Measurements from ENCODE around the gene FGF10. TPM values are rescaled to one million over a fixed set of nuclear protein-coding genes. Genes with fewer than 3 reads are reported as not detected.

FGF10 gene
- total RNA-seq, 3 donors from 2014 or later (not counting 1 experiment from before 2014, with no cell fraction given) = not detected

DNA sequence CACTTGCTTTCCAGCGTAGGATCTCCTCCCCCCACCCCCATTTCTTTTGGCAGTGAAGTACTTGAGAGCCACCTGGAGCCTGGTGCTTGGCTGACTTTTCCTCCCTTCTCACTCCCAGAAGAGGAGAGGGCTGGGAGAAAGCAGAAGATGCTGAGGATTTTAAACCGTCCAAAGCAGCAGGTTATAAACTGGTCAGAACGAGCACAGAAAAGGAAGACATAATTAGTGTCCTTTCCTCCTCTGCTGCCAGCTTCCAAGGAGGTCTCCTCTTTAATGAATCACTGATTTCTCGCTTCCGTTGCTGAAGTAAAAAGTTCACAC, 563 bp upstream of the FGF10 start:
- Mint-ChIP-seq H3K9me3 (peaks cover 6 to 7% of the 10 kb centered on the region in 2 donors), H3K27ac (no peak overlapping the region), H3K4me3 (no peak overlapping the region), H3K27me3 (ENCODE audit: low read depth in 2 of 2) (peaks cover 11 to 24% of the 10 kb centered on the region in 2 donors), H3K36me3 (peaks cover 19% of the 10 kb centered on the region), H3K4me1 (no peaks in the 10 kb centered on the region)
- intact Hi-C loops (cut with micrococcal nuclease) = no loop called here
- ATAC-seq (no peak), DNase-seq (no peak)
- H3K4me1 ChIP-seq (ENCODE audit: control insufficient read depth, insufficient read depth, low read length) = no peaks in the 10 kb centered on the region
- H3K9me3 ChIP-seq (ENCODE audit: control insufficient read depth, insufficient read depth, low read length) = no peaks in the 10 kb centered on the region
- H3K27me3 ChIP-seq (ENCODE audit: control insufficient read depth, insufficient read depth, low read length) = peaks cover 11% of the 10 kb centered on the region
- WGBS (ENCODE audit: insufficient coverage) = 5% methylated on average over 5 of the region's 5 CpGs
- H3K27ac ChIP-seq (ENCODE audit: low read length) = no peak overlapping the region
- TF ChIP-seq, protein P1, sequence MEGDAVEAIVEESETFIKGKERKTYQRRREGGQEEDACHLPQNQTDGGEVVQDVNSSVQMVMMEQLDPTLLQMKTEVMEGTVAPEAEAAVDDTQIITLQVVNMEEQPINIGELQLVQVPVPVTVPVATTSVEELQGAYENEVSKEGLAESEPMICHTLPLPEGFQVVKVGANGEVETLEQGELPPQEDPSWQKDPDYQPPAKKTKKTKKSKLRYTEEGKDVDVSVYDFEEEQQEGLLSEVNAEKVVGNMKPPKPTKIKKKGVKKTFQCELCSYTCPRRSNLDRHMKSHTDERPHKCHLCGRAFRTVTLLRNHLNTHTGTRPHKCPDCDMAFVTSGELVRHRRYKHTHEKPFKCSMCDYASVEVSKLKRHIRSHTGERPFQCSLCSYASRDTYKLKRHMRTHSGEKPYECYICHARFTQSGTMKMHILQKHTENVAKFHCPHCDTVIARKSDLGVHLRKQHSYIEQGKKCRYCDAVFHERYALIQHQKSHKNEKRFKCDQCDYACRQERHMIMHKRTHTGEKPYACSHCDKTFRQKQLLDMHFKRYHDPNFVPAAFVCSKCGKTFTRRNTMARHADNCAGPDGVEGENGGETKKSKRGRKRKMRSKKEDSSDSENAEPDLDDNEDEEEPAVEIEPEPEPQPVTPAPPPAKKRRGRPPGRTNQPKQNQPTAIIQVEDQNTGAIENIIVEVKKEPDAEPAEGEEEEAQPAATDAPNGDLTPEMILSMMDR (IDR thresholded peaks at IDR 0.05) = no peak
- no peaks in the 10 kb centered on the region for H3K36me3 ChIP-seq (ENCODE audit: control insufficient read depth, insufficient read depth, low read length)
- H3K4me3 ChIP-seq (ENCODE audit: low read length) = no peak overlapping the region

- TF ChIP-seq, protein P1 (IDR thresholded peaks at IDR 0.05) = no peak
- peaks cover 11% of the 10 kb centered on the region for H3K27me3 ChIP-seq (ENCODE audit: control insufficient read depth, insufficient read depth, low read length)
- intact Hi-C loops (cut with micrococcal nuclease) = no loop called here
- no peak overlapping the region for H3K4me3 Mint-ChIP-seq
- H3K27ac ChIP-seq (ENCODE audit: low read length) = no peak overlapping the region
- no peak for DNase-seq
- H3K36me3 ChIP-seq (ENCODE audit: control insufficient read depth, insufficient read depth, low read length) = no peaks in the 10 kb centered on the region
- H3K27ac Mint-ChIP-seq = no peak overlapping the region
- no peaks in the 10 kb centered on the region for H3K4me1 ChIP-seq (ENCODE audit: control insufficient read depth, insufficient read depth, low read length)
- WGBS (ENCODE audit: insufficient coverage) = 2% methylated on average over 23 of the region's 27 CpGs
- H3K9me3 Mint-ChIP-seq = peaks cover 6 to 7% of the 10 kb centered on the region in 2 donors
- no peaks in the 10 kb centered on the region for H3K4me1 Mint-ChIP-seq
- no peak overlapping the region for H3K4me3 ChIP-seq (ENCODE audit: low read length)
- no peak for ATAC-seq
- peaks cover 19% of the 10 kb centered on the region for H3K36me3 Mint-ChIP-seq
- H3K27me3 Mint-ChIP-seq (ENCODE audit: low read depth in 2 of 2) = peaks cover 11 to 24% of the 10 kb centered on the region in 2 donors
- H3K9me3 ChIP-seq (ENCODE audit: control insufficient read depth, insufficient read depth, low read length) = no peaks in the 10 kb centered on the region
Measured at GRCh38 chr5:44388321-44389089, 715 bp downstream of the FGF10 start.

DNA sequence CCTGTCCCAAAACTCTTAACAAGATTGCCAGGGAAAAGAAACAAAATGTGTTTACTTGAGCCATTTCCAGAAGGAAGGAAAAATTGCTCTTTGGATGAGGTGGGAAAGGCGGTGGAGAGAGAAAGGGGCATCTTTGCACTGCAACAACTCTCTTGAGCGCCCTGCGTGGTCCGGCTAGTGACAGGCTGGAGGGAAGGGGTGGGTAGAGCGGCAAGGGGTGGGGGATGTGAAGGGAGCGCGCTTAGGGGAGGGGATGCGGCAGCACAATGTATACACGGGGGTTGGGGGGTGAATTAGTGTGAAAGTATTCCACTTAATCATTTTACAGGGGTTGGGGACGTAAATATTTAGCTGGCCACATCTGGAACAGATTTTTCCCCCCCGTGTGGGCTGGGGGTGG, 1.3 kb downstream of the FGF10 start:
- Histone ChIP-seq H3K27ac (ENCODE audit: low read length) (no peak overlapping the region), H3K36me3 (ENCODE audit: control insufficient read depth, insufficient read depth, low read length) (no peaks in the 10 kb centered on the region), H3K4me1 (ENCODE audit: control insufficient read depth, insufficient read depth, low read length) (no peaks in the 10 kb centered on the region), H3K27me3 (ENCODE audit: control insufficient read depth, insufficient read depth, low read length) (peaks cover 11% of the 10 kb centered on the region), H3K9me3 (ENCODE audit: control insufficient read depth, insufficient read depth, low read length) (no peaks in the 10 kb centered on the region), H3K4me3 (ENCODE audit: low read length) (no peak overlapping the region)
- H3K4me1 Mint-ChIP-seq = no peaks in the 10 kb centered on the region
- peaks cover 11 to 24% of the 10 kb centered on the region in 2 donors for H3K27me3 Mint-ChIP-seq (ENCODE audit: low read depth in 2 of 2)
- TF ChIP-seq, protein P1 (IDR thresholded peaks at IDR 0.05) = no peak
- peaks cover 19% of the 10 kb centered on the region for H3K36me3 Mint-ChIP-seq
- no peak for ATAC-seq
- whole genome bisulfite sequencing (ENCODE audit: insufficient coverage) = 14% methylated on average over 11 of the region's 11 CpGs
- peaks cover 6 to 7% of the 10 kb centered on the region in 2 donors for H3K9me3 Mint-ChIP-seq
- intact Hi-C loops (cut with micrococcal nuclease) = no loop called here
- no peak for DNase-seq
- no peak overlapping the region for H3K27ac Mint-ChIP-seq
- H3K4me3 Mint-ChIP-seq = no peak overlapping the region

GRCh38 chr5:44387406-44387805, 1.8 kb downstream of the FGF10 start:
- Mint-ChIP-seq H3K27me3 (ENCODE audit: low read depth in 2 of 2) (peaks cover 11 to 24% of the 10 kb centered on the region in 2 donors), H3K36me3 (peaks cover 19% of the 10 kb centered on the region), H3K4me3 (no peak overlapping the region), H3K27ac (no peak overlapping the region), H3K4me1 (no peaks in the 10 kb centered on the region), H3K9me3 (peaks cover 6 to 7% of the 10 kb centered on the region in 2 donors)
- WGBS (ENCODE audit: insufficient coverage) = 17% methylated on average over 2 of the region's 3 CpGs
- no peaks in the 10 kb centered on the region for H3K4me1 ChIP-seq (ENCODE audit: control insufficient read depth, insufficient read depth, low read length)
- no peaks in the 10 kb centered on the region for H3K36me3 ChIP-seq (ENCODE audit: control insufficient read depth, insufficient read depth, low read length)
- ATAC-seq (no peak), DNase-seq (no peak)
- no peaks in the 10 kb centered on the region for H3K9me3 ChIP-seq (ENCODE audit: control insufficient read depth, insufficient read depth, low read length)
- TF ChIP-seq, protein P1 (IDR thresholded peaks at IDR 0.05) = no peak
- peaks cover 11% of the 10 kb centered on the region for H3K27me3 ChIP-seq (ENCODE audit: control insufficient read depth, insufficient read depth, low read length)
- H3K27ac ChIP-seq (ENCODE audit: low read length) = no peak overlapping the region
- H3K4me3 ChIP-seq (ENCODE audit: low read length) = no peak overlapping the region
- intact Hi-C loops (cut with micrococcal nuclease) = no loop called here

Measured in natural killer cell (primary cell).